BJ (cell line): ENCODE results near the gene NAA16. TPM values are rescaled to one million over a fixed set of nuclear protein-coding genes. Genes with fewer than 3 reads are reported as not detected.

Source experiments
- CTCF ChIA-PET: fragments of 350-600 bp; formaldehyde crosslinking; extraction: SDS; loops from one replicate; lab custom pipeline; 2021; ENCODE audit warnings: antibody characterized with exemption, inconsistent platforms; lab: Yijun Ruan, JAX
- POLR2A ChIA-PET: fragments of 300-600 bp; sonication (Branson Sonifier 250); formaldehyde crosslinking; extraction: SDS; loops from one replicate; lab custom pipeline; 2021; ENCODE audit warnings: antibody characterized with exemption; lab: Charles Lee
- DNase-seq: peaks from one replicate; pipeline ENCODE4 v3.0.0-alpha.2; 2011; ENCODE audit warnings: low read depth
- H3K27me3 ChIP-seq: 2 replicates; pipeline ENCODE4 v1.6.0; 2011; ENCODE audit warnings: low read length; ENCODE audit not compliant: control insufficient read depth, insufficient read depth
- H3K36me3 ChIP-seq: 2 replicates; pipeline ENCODE4 v1.5.1; 2011; ENCODE audit warnings: low read length; ENCODE audit not compliant: control insufficient read depth, insufficient read depth
- H3K4me3 ChIP-seq: 2 replicates; pipeline ENCODE4 v1.5.1; 2011; ENCODE audit warnings: low read depth, mild to moderate bottlenecking, control low read depth, low read length
- CTCF ChIP-seq: IDR thresholded peaks from 2 replicates; pipeline ENCODE4 v1.5.1; 2011; ENCODE audit warnings: low read depth, mild to moderate bottlenecking, control low read depth, inconsistent platforms, low read length, moderate library complexity; ENCODE audit not compliant: insufficient read depth
- polyA plus RNA-seq: library from polyadenylated mRNA; depleted of rRNA; stranded (reverse); fragments of >200 nt; gene quantifications from 2 replicates; pipeline ENCODE4 v1.2.3, GENCODE V29; 2011

Gene NAA16
- polyA plus RNA-seq, 1 experiment, result 4.8 TPM

GRCh38 chr13:41317243-41317642 lies 6.2 kb downstream of the NAA16 start:
- H3K4me3 ChIP-seq, result no peak overlapping the region
- peaks cover 4% of the 10 kb centered on the region for H3K36me3 ChIP-seq
- no peak for DNase-seq
- ChIA-PET POLR2A (no interaction called here), CTCF (interaction anchor here (0.6 kb wide), 1 partner anchor 56 kb away, joined by 3 read pairs; no protein-coding TSS in a partner anchor)
- TF ChIP-seq CTCF, result no peak
- H3K27me3 ChIP-seq, result no peaks in the 10 kb centered on the region

GRCh38 chr13:41325752-41326151 lies 14.7 kb downstream of the NAA16 start:
- ChIA-PET POLR2A (no interaction called here), CTCF (no interaction called here)
- H3K27me3 ChIP-seq, result no peaks in the 10 kb centered on the region
- no peak overlapping the region for H3K4me3 ChIP-seq
- DNase-seq, result no peak
- peaks cover 3% of the 10 kb centered on the region for H3K36me3 ChIP-seq
- TF ChIP-seq CTCF, result no peak

GRCh38 chr13:41326661-41327060 lies 15.6 kb downstream of the NAA16 start:
- DNase-seq, result no peak
- Histone ChIP-seq H3K36me3 (no peaks in the 10 kb centered on the region), H3K4me3 (no peak overlapping the region), H3K27me3 (no peaks in the 10 kb centered on the region)
- TF ChIP-seq CTCF, result no peak
- ChIA-PET POLR2A (no interaction called here), CTCF (no interaction called here)

GRCh38 chr13:41327994-41328790 lies 17.1 kb downstream of the NAA16 start:
- ChIA-PET CTCF (no interaction called here), POLR2A (no interaction called here)
- no peak for DNase-seq
- Histone ChIP-seq H3K36me3 (no peaks in the 10 kb centered on the region), H3K4me3 (no peak overlapping the region), H3K27me3 (no peaks in the 10 kb centered on the region)
- no peak for TF ChIP-seq CTCF

GRCh38 chr13:41332829-41333228 lies 21.8 kb downstream of the NAA16 start:
- POLR2A ChIA-PET, result no interaction called here
- CTCF ChIA-PET, result interaction anchor here (1.5 kb wide), 1 partner anchor 28 kb away, joined by 3 read pairs; no protein-coding TSS in a partner anchor
- no peak for DNase-seq
- Histone ChIP-seq H3K4me3 (no peak overlapping the region), H3K27me3 (no peaks in the 10 kb centered on the region), H3K36me3 (no peaks in the 10 kb centered on the region)
- TF ChIP-seq CTCF, result no peak
